ENCODE measurements around the gene LSM14B.
"Not testable (repeated sequence)": the region's sequence is repeated elsewhere in the genome, so short reads cannot be mapped to it uniquely, and the experiment has no call there.

The LSM14B gene

GRCh38 chr20:62133864-62134263 is 11.6 kb downstream of the LSM14B start:
- no peak for DNase-seq

GRCh38 chr20:62134735-62135231 is 12.5 kb downstream of the LSM14B start:
- DNase-seq, result no peak

GRCh38 chr20:62135573-62136266 is 13.4 kb downstream of the LSM14B start:
- no peak for DNase-seq

DNA sequence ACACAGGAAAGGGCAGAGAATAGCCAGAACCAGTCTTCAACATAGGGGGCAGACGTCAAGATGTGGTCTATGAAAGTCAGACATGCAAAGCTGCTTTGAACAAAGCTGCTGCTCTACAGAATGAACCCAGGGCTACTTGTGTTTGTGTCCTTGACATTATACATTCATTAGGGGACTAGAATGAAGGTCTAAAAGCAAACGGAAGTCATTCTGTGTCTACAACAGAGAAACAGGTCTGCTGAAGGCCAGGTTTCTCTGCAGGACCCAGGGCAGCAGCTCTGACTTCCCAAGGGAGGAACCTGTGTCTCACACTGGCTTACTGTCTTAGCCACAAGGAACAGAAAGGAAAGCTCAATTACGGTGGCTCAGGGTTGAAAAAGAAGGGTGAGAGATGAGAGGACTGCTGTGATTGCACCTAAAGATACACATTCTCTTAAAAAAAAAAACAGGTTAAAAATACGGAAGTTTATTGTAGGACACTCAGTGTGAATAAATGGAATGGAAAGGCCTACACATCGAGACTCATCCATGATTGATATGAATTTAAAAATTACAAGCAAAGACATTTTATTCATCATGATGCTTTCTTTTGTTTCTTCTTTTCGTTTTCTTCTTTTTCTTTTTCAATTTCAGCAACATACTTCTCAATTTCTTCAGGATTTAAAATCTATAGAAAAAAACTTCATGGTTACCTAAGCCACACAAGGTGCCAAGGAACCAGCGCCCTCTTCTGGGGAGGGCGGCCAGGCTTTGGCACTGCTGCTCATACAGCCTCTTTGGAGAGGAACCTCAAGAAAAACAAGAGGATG is 14.2 kb downstream of the LSM14B start:
- no peak for DNase-seq

DNA sequence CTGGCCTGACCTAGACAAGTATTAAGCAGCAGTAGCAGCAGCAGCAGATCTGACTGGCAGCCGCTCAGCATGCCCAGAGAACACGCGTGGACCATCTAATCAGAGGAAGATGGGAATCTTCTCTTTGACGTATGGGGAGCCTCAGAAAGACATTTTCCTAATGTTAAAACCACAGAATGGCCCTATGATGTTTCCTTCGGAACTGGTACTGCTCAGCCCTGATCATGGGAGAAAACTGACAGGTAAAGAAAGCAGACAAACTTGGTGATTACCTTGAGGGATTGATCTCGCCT is 14.8 kb downstream of the LSM14B start:
- DNase-seq, result no peak

DNA sequence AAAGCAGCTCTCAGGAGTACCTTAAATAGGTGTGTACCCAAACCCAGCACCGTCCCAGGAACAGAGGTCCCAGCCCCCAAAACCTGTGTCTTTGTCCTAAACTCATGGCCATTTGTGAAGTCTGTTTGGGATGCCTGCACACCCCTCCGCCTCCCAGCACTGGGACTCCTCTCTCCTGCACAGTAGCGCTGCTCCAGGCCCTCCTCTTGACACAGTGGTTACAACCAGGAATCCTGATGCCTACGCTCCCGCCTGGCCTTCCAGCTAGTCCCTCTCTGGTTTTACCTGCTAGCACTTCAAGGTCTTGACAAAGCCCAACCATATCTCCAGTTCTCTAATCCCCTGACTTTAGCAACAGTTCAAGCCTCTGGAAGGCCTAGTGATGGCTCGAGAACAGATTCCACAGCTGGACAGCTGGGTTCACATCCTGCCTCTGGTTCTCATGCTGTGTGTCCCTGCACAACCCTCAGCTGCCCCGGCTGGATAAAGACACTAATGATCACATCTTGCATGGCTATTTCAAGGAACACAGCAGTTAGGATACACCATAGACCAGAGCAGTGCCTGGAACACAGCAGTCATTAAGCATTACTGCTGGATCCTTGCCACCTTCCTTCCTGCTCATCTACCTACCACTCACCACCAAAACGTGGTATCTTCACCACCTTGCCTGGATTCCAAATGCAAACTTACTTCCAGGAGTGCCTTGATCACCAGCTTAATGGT is 15.4 kb downstream of the LSM14B start:
- no peak for DNase-seq

- DNase-seq, result no peak
Observed at GRCh38 chr20:62138204-62138543, 15.9 kb downstream of the LSM14B start.

- no peak for DNase-seq
Observed at GRCh38 chr20:62138912-62139311, 16.6 kb downstream of the LSM14B start.

GRCh38 chr20:62139636-62140035 is 17.4 kb downstream of the LSM14B start:
- no peak for DNase-seq

GRCh38 chr20:62141043-62141396 is 18.7 kb downstream of the LSM14B start:
- DNase-seq, result no peak

GRCh38 chr20:62141397-62142251 is 19.3 kb downstream of the LSM14B start:
- DNase-seq, result no peak

GRCh38 chr20:62142252-62143080 is 20.2 kb downstream of the LSM14B start:
- DNase-seq, result no peak

DNA sequence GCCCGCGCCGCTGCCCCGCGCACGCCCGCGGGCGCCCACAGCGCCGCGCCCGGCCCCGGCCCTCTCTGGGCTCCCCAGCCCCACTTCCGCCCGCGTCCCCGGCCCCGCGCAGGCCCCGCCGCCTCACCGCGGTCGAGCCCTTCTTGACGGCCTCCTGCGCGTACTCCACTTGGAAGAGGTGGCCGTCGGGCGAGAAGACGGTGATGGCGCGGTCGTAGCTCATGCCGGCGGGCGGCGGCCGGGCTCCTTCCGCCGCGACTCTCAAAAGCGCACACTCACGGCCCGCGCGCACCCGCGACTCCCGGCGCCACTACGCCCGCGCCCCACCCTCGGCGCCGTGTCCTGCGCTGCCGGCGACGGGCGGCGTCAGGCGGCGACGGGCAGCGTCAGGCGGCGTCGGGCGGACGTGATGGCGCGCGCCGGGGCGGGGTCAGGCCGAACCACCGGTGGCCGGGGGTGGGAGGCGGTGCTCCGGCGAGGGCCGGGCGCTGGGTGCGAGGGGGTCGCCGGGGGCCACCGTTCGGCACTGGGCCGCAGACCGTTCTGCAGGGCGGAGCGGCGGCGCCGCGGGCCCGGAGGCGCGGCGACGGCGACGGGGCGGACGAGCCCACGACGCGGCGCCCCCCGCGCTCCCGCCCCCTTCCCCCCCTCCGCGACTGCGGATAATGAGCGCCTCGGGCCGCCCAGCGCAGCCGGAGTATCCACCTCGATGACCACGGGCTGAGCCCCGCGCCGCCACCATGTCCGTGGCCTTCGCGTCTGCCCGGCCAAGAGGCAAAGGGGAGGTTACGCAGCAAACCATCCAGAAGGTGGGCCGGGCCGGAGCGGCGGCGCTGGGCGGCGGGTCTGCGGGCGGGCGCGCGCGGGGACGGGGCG is 21.0 kb downstream of the LSM14B start, which contains the start of the genes PSMA7 and SS18L1:
Gene PSMA7 (minus strand): TSS at position 314 of the 876 bp plus-strand sequence. CDS start 91 bp downstream, at position 223.
Gene SS18L1 (plus strand): TSS at position 689 of the 876 bp plus-strand sequence. CDS start 52 bp downstream, at position 741.
- DNase-seq, result no peak

GRCh38 chr20:62143957-62144825 is 21.9 kb downstream of the LSM14B start:
- DNase-seq, result no peak

DNA sequence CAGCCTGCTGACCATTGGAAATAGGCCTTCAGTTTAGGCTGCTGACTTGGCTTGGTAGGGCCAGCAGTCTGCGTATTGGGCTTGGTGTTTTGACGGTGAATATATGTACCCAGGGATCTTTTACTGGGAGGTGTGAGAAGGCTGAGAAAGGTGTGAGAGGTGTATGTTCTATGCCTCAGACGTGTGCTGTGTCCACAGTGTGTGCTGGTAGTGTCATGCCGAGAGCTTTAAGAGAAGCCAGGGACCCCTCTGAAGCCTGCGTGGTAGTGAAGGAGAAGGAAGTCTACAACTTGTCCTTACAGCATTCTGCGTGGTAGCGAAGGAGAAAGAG is 23.4 kb downstream of the LSM14B start:
- DNase-seq, result no peak

DNA sequence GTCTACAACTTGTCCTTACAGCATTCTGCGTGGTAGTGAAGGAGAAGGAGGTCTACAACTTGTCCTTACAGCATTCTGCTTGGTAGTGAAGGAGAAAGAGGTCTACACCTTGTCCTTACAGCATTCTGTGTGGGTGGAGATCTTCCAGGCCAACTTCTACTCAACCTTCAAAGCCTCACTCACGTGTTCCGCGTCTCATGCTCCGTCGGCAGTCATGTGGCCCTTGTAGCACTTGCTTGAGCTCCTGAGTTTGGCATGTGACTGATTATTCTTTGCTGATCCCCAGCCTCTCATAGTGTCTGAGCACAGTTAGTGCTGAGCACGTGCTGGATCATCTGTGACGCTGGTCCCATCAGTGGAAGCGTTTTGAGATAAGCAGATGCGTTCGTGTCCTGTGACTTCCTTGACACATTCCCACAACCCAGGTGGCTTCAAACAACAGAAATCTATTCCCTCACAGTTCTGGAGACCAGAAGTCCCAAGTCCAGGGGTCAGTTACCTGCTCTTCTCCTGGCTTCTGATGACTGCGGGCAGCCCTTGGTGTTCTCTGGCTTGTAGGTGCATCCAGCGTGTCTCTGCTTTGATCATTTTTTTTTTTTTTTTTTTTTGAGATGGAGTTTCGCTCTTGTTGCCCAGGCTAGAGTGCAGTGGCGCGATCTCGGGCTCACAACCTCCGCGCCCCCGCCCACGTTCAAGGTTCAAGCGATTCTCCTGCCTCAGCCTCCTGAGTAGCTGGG is 23.9 kb downstream of the LSM14B start:
- DNase-seq, result no peak

- DNase-seq, result no peak
Observed at GRCh38 chr20:62147125-62147524, 24.9 kb downstream of the LSM14B start.

DNA sequence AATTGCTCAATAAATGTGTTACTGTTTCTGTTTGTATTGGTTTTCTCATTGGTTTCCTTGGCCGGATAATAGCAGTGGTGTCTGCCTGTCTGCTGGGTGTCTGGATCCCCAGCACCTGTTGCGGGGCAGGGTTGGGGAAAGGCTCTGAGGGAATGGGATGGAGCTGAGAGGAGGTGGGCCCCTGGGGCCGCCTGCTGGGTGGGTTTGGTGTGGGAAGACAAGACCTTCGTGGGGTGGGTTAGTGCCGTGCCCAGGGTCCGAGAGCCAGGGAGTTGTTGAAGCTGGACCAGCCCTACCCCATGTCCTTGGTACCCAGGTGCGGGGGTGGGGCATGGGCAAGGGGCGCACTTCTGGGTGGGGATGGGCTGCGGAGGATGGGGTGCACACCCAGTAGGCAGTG is 25.3 kb downstream of the LSM14B start:
- no peak for DNase-seq

DNA sequence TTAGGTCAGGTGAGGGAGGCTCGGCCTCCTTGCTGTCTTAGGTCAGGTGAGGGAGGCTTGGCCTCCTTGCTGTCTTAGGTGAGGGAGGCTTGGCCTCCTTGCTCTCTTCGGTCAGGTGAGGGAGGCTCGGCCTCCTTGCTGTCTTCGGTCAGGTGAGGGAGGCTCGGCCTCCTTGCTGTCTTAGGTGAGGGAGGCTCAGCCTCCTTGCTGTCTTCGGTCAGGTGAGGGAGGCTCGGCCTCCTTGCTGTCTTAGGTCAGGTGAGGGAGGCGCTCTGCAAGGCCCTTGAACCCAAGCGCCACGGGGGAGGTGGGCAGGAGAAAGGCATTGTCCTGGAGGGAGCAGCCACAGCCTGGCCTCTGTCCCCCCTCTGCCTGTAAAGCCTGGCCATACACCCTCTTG is 26.1 kb downstream of the LSM14B start:
- DNase-seq, result not testable (repeated sequence)

Measured in SIG-M5 (cell line).